Measurements from ENCODE around the gene OLFML1. TPM values are rescaled to one million over a fixed set of nuclear protein-coding genes. Genes with fewer than 3 reads are reported as not detected.

The OLFML1 gene
- total and polyA plus RNA-seq, 8 donors, result 28.8 to 63.4 (median 45.3) TPM

DNA sequence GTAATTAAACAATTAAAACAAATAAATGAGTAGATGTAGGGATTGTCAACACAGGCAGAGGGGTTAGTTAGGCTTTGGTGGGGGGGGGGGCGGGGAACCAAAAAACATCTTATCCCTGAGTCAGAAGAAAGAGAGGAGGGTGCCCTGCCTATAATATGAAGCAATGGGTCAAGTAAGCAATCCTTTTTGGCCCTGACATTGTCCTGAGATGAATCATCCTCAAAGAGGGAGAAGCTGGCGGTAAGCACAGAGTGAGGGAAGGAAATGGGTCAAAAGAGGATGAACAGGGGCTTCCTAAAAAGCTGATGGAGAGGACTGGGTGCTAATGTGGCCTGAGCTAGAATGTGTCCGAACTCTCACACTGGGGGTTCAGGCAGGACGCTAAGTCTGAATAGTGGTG is 4.7 kb downstream of the OLFML1 start:
- no peaks in the 10 kb centered on the region for H3K27me3 ChIP-seq
- ATAC-seq (peak; percentile 53), DNase-seq (no peak)
- no peak overlapping the region for H3K27ac ChIP-seq
- TF ChIP-seq, protein P1, sequence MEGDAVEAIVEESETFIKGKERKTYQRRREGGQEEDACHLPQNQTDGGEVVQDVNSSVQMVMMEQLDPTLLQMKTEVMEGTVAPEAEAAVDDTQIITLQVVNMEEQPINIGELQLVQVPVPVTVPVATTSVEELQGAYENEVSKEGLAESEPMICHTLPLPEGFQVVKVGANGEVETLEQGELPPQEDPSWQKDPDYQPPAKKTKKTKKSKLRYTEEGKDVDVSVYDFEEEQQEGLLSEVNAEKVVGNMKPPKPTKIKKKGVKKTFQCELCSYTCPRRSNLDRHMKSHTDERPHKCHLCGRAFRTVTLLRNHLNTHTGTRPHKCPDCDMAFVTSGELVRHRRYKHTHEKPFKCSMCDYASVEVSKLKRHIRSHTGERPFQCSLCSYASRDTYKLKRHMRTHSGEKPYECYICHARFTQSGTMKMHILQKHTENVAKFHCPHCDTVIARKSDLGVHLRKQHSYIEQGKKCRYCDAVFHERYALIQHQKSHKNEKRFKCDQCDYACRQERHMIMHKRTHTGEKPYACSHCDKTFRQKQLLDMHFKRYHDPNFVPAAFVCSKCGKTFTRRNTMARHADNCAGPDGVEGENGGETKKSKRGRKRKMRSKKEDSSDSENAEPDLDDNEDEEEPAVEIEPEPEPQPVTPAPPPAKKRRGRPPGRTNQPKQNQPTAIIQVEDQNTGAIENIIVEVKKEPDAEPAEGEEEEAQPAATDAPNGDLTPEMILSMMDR (IDR thresholded peaks at IDR 0.05), result no peak
- H3K36me3 ChIP-seq, result no peaks in the 10 kb centered on the region
- peaks cover 0 to 6% of the 10 kb centered on the region in 2 donors for H3K4me1 ChIP-seq
- H3K9me3 ChIP-seq, result no peaks in the 10 kb centered on the region
- H3K4me3 ChIP-seq, result no peak overlapping the region
- intact Hi-C loops (cut with DNase I), result no loop called here

DNA sequence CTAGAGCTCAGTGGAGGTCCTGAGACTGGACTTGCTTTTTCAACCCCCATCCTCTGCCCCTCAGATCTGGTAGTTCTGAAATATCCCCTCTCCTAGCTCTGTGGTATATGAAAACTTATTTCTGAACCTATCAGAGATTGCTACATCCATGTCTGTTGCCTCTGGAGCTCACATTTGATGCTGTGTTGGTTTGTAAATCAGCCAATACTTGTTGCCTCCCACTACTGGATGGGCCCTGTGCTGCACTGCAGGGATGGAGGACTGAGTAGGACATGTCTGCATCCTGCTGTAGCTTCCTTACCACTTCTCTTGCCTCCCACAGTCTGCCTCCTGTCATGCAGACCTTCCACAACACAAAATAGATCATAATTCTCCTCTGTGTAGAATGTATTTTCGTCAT is 5.2 kb downstream of the OLFML1 start:
- peak; percentile 45 for ATAC-seq
- H3K27ac ChIP-seq, result no peak overlapping the region

DNA sequence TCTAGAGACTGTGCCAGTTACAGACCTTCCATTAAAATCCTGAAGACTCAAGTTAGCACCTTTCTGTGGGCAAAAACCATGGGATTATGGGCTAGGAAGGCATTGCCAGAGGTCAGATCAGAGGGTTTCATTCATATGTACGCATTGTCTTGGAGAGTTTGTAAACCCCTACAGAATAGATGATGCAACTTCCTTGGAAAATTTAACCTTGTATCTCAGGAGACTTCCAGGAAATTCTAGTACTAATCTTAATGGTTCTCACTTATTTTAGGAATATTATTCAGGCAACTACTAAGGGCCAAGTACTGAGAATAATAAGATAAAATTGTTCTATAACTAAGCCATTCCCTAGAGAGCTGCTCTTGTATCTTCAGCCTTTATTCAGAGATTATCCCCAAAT is 6.9 kb downstream of the OLFML1 start:
- ATAC-seq (no peak), DNase-seq (no peak)
- no peaks in the 10 kb centered on the region for H3K9me3 ChIP-seq
- no peak overlapping the region for H3K4me3 ChIP-seq
- H3K4me1 ChIP-seq, result peaks cover 0 to 10% of the 10 kb centered on the region in 2 donors
- no peak overlapping the region for H3K27ac ChIP-seq
- H3K36me3 ChIP-seq, result no peaks in the 10 kb centered on the region
- no peaks in the 10 kb centered on the region for H3K27me3 ChIP-seq
- TF ChIP-seq, protein P1 (IDR thresholded peaks at IDR 0.05), result no peak
- intact Hi-C loops (cut with DNase I), result no loop called here

More for the DNA sequence above, 5.2 kb downstream of the OLFML1 start:
- DNase-seq, result no peak
- Histone ChIP-seq H3K4me3 (no peak overlapping the region), H3K27me3 (no peaks in the 10 kb centered on the region), H3K9me3 (no peaks in the 10 kb centered on the region), H3K36me3 (no peaks in the 10 kb centered on the region), H3K4me1 (peaks cover 0 to 6% of the 10 kb centered on the region in 2 donors)
- TF ChIP-seq, protein P1 (IDR thresholded peaks at IDR 0.05), result no peak
- intact Hi-C loops (cut with DNase I), result no loop called here

DNA sequence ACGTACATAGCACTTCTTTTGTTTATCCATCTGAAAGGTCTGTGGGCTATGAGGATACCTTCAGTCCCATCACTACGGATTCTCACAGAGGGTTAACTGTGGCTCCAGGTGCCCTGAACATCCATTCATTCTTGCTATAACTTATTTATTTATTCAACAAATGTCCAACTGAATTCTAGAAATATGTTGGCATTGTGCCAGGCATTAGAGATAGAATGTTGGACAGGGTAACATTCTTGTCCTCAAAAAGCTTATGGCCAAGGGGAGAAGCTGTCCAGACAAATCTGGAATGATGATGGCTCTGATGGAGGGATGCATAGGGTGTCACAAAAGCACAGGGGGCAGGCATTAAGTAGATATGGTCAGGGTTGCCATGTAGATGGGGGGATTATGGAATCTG is 8.4 kb downstream of the OLFML1 start:
- no peak for DNase-seq
- H3K4me3 ChIP-seq, result no peak overlapping the region
- H3K27ac ChIP-seq, result no peak overlapping the region
- intact Hi-C loops (cut with DNase I), result no loop called here
- H3K36me3 ChIP-seq, result no peaks in the 10 kb centered on the region
- TF ChIP-seq, protein P1 (IDR thresholded peaks at IDR 0.05), result no peak
- H3K4me1 ChIP-seq, result peaks cover 0 to 10% of the 10 kb centered on the region in 2 donors
- no peaks in the 10 kb centered on the region for H3K9me3 ChIP-seq
- ATAC-seq, result no peak
- H3K27me3 ChIP-seq, result no peaks in the 10 kb centered on the region

DNA sequence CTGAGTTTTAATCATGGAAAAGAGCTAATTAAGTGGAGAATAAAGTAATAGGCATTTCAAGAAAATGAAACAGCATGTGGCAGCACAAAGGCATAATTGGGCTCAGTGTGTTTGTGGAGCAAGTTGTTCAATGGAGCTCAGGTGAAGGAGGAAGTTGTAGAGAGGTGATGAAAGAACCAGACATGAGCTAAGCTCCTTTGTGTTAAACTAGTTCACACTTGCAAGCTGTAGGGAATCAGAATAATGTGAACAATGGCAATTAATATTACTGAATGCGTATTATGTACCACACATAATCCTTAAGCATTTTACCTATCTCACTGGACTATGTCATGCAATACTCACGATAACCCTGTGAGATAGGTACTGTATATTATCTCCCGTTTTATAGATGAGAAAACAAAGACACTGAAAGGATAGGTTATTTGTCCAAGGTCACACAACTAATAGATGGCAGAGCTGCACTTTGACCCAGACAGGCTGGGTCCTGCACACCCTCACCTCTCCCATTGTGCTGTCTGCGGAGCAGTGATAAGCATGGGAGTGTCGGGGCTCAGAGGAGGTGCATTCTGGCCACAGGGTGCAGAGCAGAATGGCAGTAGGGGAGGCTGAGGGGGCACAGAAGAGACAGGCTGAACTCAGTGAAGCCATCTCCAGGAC is 8.9 kb downstream of the OLFML1 start:
- ATAC-seq (no peak), DNase-seq (no peak)
- Histone ChIP-seq H3K4me3 (no peak overlapping the region), H3K4me1 (peaks cover 0 to 10% of the 10 kb centered on the region in 2 donors), H3K36me3 (no peaks in the 10 kb centered on the region), H3K27me3 (no peaks in the 10 kb centered on the region), H3K27ac (no peak overlapping the region), H3K9me3 (no peaks in the 10 kb centered on the region)
- TF ChIP-seq, protein P1 (IDR thresholded peaks at IDR 0.05), result no peak
- intact Hi-C loops (cut with DNase I), result no loop called here

Measured in left lung (tissue), 10 donors.